ENCODE results near the gene OSBPL6.
"Not testable (repeated sequence)": the region's sequence is repeated elsewhere in the genome, so short reads cannot be mapped to it uniquely, and the experiment has no call there.

OSBPL6 gene

GRCh38 chr2:178193823-178194599 lies at the start of gene OSBPL6:
Gene OSBPL6, plus strand, starts transcription at chr2:178194512. Its CDS starts 111,673 bp downstream, at chr2:178306185.
- peak; percentile 44 for DNase-seq

- DNase-seq: no peak
These were observed 42.3 kb upstream of the OSBPL6 start for GRCh38 chr2:178152033-178152432.

- no peak for DNase-seq
These were observed 41.8 kb upstream of the OSBPL6 start for GRCh38 chr2:178152542-178152941.

- DNase-seq: no peak
These were observed 41.3 kb upstream of the OSBPL6 start for GRCh38 chr2:178152977-178153376.

GRCh38 chr2:178153878-178154277 lies 40.4 kb upstream of the OSBPL6 start:
- not testable (repeated sequence) for DNase-seq

- no peak for DNase-seq
These were observed 38.8 kb upstream of the OSBPL6 start for GRCh38 chr2:178155524-178155923.

- no peak for DNase-seq
These were observed 36.7 kb upstream of the OSBPL6 start for GRCh38 chr2:178157574-178157973.

- no peak for DNase-seq
These were observed 34.3 kb upstream of the OSBPL6 start for GRCh38 chr2:178159966-178160365.

GRCh38 chr2:178160601-178161000 lies 33.7 kb upstream of the OSBPL6 start:
- DNase-seq: no peak

GRCh38 chr2:178163395-178163794 lies 30.9 kb upstream of the OSBPL6 start:
- no peak for DNase-seq

GRCh38 chr2:178163911-178164310 lies 30.4 kb upstream of the OSBPL6 start:
- no peak for DNase-seq

GRCh38 chr2:178173657-178174056 lies 20.7 kb upstream of the OSBPL6 start:
- DNase-seq: no peak

GRCh38 chr2:178177066-178177679 lies 17.1 kb upstream of the OSBPL6 start:
- DNase-seq: no peak

GRCh38 chr2:178180648-178181047 lies 13.7 kb upstream of the OSBPL6 start:
- DNase-seq: not testable (repeated sequence)

GRCh38 chr2:178187861-178188260 lies 6.5 kb upstream of the OSBPL6 start:
- DNase-seq: no peak

GRCh38 chr2:178188466-178188865 lies 5.8 kb upstream of the OSBPL6 start:
- no peak for DNase-seq

- no peak for DNase-seq
These were observed 3.3 kb upstream of the OSBPL6 start for GRCh38 chr2:178191004-178191508.

GRCh38 chr2:178191511-178191910 lies 2.8 kb upstream of the OSBPL6 start:
- DNase-seq: no peak

GRCh38 chr2:178193496-178193822 lies 853 bp upstream of the OSBPL6 start:
- no peak for DNase-seq

GRCh38 chr2:178194600-178195389 lies 483 bp downstream of the OSBPL6 start:
- DNase-seq: no peak

GRCh38 chr2:178195390-178196166 lies 1.3 kb downstream of the OSBPL6 start:
- DNase-seq: no peak

- DNase-seq: no peak
These were observed 3.5 kb downstream of the OSBPL6 start for GRCh38 chr2:178197791-178198190.

GRCh38 chr2:178198441-178198840 lies 4.1 kb downstream of the OSBPL6 start:
- not testable (repeated sequence) for DNase-seq

Data from activated CD4-positive, alpha-beta T cell treated with anti-CD3 and anti-CD28 coated beads, Interleukin-2, amount 50 U/mL, for 1 hour (primary cell).